ENCODE measurements around the gene RICTOR.

DNA sequence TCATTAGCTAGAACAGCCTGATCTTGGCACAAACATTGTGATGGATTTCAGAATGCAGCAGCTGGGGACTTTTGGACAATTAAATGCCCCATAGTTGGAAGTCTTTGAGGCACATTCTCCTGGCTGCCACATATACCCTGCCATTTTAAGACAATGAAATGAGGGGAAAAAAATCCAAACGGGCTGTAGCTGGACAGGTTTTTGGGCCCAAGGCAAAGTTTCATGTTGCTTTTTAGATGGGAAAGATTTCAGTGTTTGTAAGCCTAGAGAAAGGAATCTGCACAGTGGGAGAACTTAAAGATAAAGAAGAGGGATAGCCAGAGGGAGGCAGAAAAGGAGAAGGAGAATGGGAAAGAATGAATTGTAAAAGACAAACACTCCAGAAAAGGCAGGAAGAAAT, 30.0 kb upstream of the RICTOR start:
- TF ChIP-seq, protein P1, sequence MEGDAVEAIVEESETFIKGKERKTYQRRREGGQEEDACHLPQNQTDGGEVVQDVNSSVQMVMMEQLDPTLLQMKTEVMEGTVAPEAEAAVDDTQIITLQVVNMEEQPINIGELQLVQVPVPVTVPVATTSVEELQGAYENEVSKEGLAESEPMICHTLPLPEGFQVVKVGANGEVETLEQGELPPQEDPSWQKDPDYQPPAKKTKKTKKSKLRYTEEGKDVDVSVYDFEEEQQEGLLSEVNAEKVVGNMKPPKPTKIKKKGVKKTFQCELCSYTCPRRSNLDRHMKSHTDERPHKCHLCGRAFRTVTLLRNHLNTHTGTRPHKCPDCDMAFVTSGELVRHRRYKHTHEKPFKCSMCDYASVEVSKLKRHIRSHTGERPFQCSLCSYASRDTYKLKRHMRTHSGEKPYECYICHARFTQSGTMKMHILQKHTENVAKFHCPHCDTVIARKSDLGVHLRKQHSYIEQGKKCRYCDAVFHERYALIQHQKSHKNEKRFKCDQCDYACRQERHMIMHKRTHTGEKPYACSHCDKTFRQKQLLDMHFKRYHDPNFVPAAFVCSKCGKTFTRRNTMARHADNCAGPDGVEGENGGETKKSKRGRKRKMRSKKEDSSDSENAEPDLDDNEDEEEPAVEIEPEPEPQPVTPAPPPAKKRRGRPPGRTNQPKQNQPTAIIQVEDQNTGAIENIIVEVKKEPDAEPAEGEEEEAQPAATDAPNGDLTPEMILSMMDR (IDR thresholded peaks at IDR 0.05): no peak
- TF ChIP-seq KDM5A (IDR thresholded peaks at IDR 0.05) (no peak), POLR2A (IDR thresholded peaks at IDR 0.05; ENCODE audit: low read length) (no peak), POLR2AphosphoS2 (conservative IDR thresholded peaks at IDR 0.05; ENCODE audit: low read length) (no peak), TP53 (CRISPR knock-in tag; IDR thresholded peaks at IDR 0.05) (no peak)
- TF ChIP-seq, protein P2, sequence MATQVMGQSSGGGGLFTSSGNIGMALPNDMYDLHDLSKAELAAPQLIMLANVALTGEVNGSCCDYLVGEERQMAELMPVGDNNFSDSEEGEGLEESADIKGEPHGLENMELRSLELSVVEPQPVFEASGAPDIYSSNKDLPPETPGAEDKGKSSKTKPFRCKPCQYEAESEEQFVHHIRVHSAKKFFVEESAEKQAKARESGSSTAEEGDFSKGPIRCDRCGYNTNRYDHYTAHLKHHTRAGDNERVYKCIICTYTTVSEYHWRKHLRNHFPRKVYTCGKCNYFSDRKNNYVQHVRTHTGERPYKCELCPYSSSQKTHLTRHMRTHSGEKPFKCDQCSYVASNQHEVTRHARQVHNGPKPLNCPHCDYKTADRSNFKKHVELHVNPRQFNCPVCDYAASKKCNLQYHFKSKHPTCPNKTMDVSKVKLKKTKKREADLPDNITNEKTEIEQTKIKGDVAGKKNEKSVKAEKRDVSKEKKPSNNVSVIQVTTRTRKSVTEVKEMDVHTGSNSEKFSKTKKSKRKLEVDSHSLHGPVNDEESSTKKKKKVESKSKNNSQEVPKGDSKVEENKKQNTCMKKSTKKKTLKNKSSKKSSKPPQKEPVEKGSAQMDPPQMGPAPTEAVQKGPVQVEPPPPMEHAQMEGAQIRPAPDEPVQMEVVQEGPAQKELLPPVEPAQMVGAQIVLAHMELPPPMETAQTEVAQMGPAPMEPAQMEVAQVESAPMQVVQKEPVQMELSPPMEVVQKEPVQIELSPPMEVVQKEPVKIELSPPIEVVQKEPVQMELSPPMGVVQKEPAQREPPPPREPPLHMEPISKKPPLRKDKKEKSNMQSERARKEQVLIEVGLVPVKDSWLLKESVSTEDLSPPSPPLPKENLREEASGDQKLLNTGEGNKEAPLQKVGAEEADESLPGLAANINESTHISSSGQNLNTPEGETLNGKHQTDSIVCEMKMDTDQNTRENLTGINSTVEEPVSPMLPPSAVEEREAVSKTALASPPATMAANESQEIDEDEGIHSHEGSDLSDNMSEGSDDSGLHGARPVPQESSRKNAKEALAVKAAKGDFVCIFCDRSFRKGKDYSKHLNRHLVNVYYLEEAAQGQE (IDR thresholded peaks at IDR 0.05): no peak
